NCI-H187 treated with DMSO at 0.1 percent for 48 hours (cell line): ENCODE data around the gene MRPL32.

ENCODE experiments used
- DNase-seq: peaks from one replicate; lab custom pipeline; 2025; lab: John Stamatoyannopoulos, UW

MRPL32 gene

GRCh38 chr7:42967391-42967790 lies 35.2 kb downstream of the MRPL32 start:
- no peak for DNase-seq

- DNase-seq, result no peak
Measured at GRCh38 chr7:42972699-42973500, 40.7 kb downstream of the MRPL32 start.

- DNase-seq, result no peak
Measured at GRCh38 chr7:42976371-42976770, 44.2 kb downstream of the MRPL32 start.

- no peak for DNase-seq
Measured at GRCh38 chr7:42978496-42978895, 46.3 kb downstream of the MRPL32 start.

GRCh38 chr7:42980084-42980483 lies 47.9 kb downstream of the MRPL32 start:
- DNase-seq, result no peak

GRCh38 chr7:42980514-42980913 lies 48.3 kb downstream of the MRPL32 start:
- no peak for DNase-seq

GRCh38 chr7:42981601-42982000 lies 49.4 kb downstream of the MRPL32 start:
- DNase-seq, result no peak

- DNase-seq, result no peak
Measured at GRCh38 chr7:42982604-42983115, 50.5 kb downstream of the MRPL32 start.

GRCh38 chr7:42984137-42984536 lies 52.0 kb downstream of the MRPL32 start:
- DNase-seq, result no peak

GRCh38 chr7:42986213-42986612 lies 54.0 kb downstream of the MRPL32 start:
- no peak for DNase-seq

GRCh38 chr7:42986781-42987248 lies 54.6 kb downstream of the MRPL32 start:
- DNase-seq, result no peak
